Bronchial epithelial cell (primary cell): ENCODE data around the gene LIPC. TPM values are rescaled to one million over a fixed set of nuclear protein-coding genes. Genes with fewer than 3 reads are reported as not detected.

Experiments used
- DNase-seq: peaks from one replicate; pipeline ENCODE4 v3.0.0-alpha.2; 2010; ENCODE audit warnings: low read depth
- FAIRE-seq: peaks from 2 replicates; lab custom pipeline; 2011; peaks lifted over from hg19 to GRCh38; lab: Jason Lieb, UNC
- H3K27me3 ChIP-seq: 2 replicates; pipeline ENCODE4 v1.5.1; 2011; ENCODE audit warnings: low read length; ENCODE audit not compliant: control insufficient read depth, insufficient read depth
- H3K36me3 ChIP-seq: 2 replicates; pipeline ENCODE4 v1.5.1; 2011; ENCODE audit warnings: low read length; ENCODE audit not compliant: control insufficient read depth, insufficient read depth
- H3K4me3 ChIP-seq: 2 replicates; pipeline ENCODE4 v1.5.1; 2011; ENCODE audit warnings: mild to moderate bottlenecking, low read depth, low read length, control low read depth
- CTCF ChIP-seq: IDR thresholded peaks from 2 replicates; pipeline ENCODE4 v1.5.1; 2011; ENCODE audit warnings: mild to moderate bottlenecking, moderate library complexity, low read length, control low read depth, inconsistent platforms; ENCODE audit not compliant: insufficient read depth, severe bottlenecking
- total RNA-seq: library from RNA; depleted of rRNA; stranded (reverse); fragments of >200 nt; gene quantifications from 2 replicates; pipeline ENCODE4 v1.2.1, GENCODE V29; 2014

LIPC gene
- total RNA-seq, 1 donor from 2014 or later = 0.26 TPM

GRCh38 chr15:58406811-58407210 lies 25.0 kb upstream of the LIPC start:
- FAIRE-seq = no peak
- no peak overlapping the region for H3K4me3 ChIP-seq
- TF ChIP-seq CTCF = no peak
- H3K27me3 ChIP-seq = no peaks in the 10 kb centered on the region
- no peak for DNase-seq
- H3K36me3 ChIP-seq = no peaks in the 10 kb centered on the region

DNA sequence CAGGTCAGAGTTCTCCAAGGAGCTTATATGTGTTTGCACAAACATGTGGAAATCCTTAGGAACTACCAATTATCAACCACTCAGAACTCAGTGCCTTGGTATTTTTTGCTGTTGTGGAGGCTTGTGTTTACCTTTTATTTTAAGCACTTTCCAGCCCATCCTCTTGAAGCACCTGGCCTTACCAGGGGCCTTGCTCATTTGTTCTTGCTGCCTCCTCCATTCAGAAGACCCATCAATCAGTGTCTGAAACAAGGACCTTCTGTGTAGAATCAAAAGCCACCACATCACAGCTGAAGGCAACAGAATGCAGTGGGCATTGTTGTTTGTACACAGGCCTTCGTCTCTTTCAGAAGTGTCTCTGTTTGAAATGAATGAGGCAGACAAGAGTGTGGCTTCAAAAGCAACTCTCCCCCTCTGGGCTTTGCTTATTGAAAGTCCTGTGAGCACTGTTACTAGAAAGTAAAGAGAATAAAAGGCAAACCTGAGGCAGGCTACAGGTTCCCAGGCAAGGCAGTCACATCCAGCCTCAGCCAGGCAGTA lies 24.5 kb upstream of the LIPC start:
- no peak for DNase-seq
- H3K36me3 ChIP-seq = no peaks in the 10 kb centered on the region
- no peaks in the 10 kb centered on the region for H3K27me3 ChIP-seq
- TF ChIP-seq CTCF = no peak
- FAIRE-seq = no peak
- H3K4me3 ChIP-seq = no peak overlapping the region

DNA sequence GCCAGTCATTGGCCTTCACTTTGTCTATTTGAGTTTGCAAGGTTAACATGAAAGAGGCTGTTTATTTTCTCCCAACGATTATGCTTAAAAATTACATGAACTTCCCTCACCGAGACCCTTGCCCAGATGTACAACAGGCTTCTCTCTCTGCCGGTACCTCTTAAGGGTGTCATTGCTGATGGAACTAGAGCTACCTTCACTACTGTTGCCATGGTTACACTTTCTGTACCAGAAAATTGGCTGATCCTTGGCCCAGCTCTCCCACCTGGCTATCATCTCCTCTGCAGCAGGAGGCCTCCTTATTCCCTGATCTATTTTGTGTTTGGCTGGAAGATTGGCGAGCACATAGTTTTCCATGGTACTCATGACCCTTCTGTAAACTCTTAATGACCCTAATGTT lies 24.0 kb upstream of the LIPC start:
- DNase-seq (no peak), FAIRE-seq (no peak)
- Histone ChIP-seq H3K27me3 (no peaks in the 10 kb centered on the region), H3K4me3 (no peak overlapping the region), H3K36me3 (no peaks in the 10 kb centered on the region)
- TF ChIP-seq CTCF = no peak

GRCh38 chr15:58409861-58410260 lies 21.9 kb upstream of the LIPC start:
- H3K4me3 ChIP-seq = no peak overlapping the region
- H3K27me3 ChIP-seq = no peaks in the 10 kb centered on the region
- no peak for TF ChIP-seq CTCF
- H3K36me3 ChIP-seq = no peaks in the 10 kb centered on the region
- FAIRE-seq (no peak), DNase-seq (no peak)

GRCh38 chr15:58410353-58410752 lies 21.4 kb upstream of the LIPC start:
- no peak overlapping the region for H3K4me3 ChIP-seq
- no peak for DNase-seq
- H3K36me3 ChIP-seq = no peaks in the 10 kb centered on the region
- TF ChIP-seq CTCF = no peak
- no peak for FAIRE-seq
- no peaks in the 10 kb centered on the region for H3K27me3 ChIP-seq

- FAIRE-seq (no peak), DNase-seq (no peak)
- H3K27me3 ChIP-seq = no peaks in the 10 kb centered on the region
- no peak overlapping the region for H3K4me3 ChIP-seq
- TF ChIP-seq CTCF = no peak
- H3K36me3 ChIP-seq = no peaks in the 10 kb centered on the region
Observed at GRCh38 chr15:58413253-58413652, 18.5 kb upstream of the LIPC start.
